GM19351 (cell line): ENCODE results near the gene SLCO4C1.

Experiments
- ATAC-seq: cut with Tn5 transposase; IDR thresholded peaks from one replicate; pipeline ENCODE4 v1.9.1; 2021; ENCODE audit warnings: mild to moderate bottlenecking, moderate library complexity; ENCODE audit not compliant: unreplicated experiment

SLCO4C1 gene

DNA sequence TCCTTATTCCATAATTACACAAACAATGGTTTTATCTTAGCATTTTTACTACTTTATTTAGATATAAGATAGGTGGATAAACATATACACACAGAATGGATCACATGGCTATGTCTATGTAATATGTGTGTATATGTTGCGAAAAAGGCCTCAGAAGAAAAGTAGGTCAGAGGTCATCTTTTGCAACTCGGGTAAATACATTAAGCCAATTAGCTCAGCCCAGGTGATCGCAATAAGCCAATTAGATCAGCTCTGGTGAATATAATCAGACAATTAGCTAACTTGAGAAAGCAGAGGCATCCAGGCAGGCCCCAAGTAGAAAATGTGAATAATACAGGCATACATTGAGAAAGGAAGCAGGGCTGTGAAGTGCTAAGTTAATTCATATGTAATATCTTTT, 24.3 kb downstream of the SLCO4C1 start:
- ATAC-seq, result no peak

DNA sequence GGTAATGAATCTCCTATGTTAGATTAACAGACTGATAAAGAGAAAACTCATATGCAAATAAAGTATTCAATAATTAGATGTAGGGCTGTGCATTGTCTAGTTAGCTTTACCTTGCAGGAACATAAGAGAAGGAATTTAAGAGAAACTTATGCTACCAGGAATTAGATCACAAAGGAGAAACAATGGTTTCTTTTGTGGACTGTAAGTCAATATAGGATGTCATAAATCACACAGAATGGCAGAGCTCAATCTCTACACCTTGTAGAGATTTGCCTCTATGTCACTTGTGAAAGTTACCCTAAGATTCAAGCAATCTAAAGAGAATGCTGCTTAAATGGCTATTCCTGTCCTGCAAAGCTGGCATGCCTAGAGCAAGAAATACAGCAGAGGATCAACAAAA, 26.0 kb downstream of the SLCO4C1 start:
- ATAC-seq, result no peak

DNA sequence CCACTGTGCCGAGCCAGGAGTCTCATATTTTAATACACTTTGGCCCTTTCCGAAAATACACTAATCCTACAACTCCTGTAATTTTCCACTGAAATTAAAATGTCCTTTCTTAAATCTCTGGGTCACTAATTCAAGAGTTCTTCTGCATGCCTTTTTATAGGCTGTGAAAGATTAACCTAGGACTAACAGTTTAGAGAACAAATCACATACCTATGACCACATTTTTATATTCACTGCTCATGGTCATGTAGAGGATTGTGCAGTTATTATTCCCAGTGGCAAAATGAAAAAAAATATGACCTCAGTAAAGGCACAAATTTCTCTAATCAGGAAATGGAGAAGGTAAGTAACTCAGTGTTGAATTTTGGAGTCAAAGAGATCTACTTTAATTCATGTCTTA, 33.4 kb downstream of the SLCO4C1 start:
- no peak for ATAC-seq

DNA sequence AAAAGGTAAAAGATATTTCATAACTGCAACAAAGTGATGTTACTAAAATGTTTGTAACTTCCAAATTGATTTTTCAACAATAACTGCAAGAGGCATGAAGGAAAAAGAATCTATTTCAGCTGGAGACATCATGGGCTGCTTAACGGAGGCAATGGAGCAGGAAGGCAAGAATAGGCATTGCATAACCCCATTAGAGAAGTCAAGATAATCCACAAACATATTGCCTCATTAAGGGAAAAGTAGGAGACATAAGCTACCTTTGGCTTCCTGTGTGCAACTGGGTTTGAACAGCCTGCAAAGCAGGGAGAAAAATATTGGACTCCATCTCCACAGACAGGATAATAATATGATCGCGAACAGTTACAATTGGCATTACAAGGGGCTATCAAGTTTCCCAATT, 46.7 kb downstream of the SLCO4C1 start:
- ATAC-seq, result no peak

DNA sequence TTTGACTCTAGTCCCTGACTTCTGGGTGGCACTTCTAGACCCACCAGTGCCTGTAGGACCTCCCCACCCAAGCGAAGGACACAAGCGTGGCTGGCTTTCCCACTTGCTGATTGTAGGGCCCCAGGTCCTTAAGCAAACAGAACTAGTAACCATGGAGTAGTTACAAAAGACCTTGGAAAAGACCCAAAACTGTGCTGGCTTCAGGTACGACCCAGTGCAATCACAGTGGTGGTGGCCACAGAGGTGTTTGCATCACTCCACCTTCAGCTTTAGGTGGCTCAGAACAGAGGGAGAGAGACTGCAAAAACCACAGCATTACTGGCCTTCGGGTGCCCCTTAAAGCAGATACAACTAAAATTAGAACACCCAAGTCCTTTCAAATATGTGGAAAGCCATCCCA, 52.9 kb downstream of the SLCO4C1 start:
- ATAC-seq, result no peak

DNA sequence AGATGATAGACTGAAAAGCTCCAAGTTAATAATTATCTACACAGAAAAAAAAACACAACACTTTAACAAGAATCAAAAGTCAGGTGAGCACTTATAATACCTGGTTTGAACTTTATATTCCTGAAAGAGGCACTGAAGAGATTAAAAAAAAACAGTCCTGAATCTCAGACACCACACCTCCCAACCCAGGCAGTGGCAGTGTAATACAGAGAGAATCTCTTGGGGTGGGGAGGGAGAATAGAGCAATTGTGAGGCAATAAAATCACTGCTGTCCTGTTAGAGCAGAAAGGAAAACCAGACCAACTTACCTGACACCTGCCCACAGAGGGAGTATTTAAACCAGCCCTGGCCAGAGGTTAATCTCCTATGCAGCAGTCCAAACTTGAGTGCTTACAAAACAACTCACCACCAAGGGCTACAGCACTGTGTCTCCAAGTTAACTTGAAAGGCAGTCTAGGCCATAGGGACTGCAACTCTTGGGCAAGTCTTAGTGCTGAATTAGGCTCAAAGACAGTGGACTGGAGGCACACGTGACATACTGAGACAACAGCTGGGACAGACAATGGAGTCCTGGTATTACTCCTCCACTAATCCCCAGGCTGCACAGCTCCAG, 54.2 kb downstream of the SLCO4C1 start:
- ATAC-seq, result no peak

DNA sequence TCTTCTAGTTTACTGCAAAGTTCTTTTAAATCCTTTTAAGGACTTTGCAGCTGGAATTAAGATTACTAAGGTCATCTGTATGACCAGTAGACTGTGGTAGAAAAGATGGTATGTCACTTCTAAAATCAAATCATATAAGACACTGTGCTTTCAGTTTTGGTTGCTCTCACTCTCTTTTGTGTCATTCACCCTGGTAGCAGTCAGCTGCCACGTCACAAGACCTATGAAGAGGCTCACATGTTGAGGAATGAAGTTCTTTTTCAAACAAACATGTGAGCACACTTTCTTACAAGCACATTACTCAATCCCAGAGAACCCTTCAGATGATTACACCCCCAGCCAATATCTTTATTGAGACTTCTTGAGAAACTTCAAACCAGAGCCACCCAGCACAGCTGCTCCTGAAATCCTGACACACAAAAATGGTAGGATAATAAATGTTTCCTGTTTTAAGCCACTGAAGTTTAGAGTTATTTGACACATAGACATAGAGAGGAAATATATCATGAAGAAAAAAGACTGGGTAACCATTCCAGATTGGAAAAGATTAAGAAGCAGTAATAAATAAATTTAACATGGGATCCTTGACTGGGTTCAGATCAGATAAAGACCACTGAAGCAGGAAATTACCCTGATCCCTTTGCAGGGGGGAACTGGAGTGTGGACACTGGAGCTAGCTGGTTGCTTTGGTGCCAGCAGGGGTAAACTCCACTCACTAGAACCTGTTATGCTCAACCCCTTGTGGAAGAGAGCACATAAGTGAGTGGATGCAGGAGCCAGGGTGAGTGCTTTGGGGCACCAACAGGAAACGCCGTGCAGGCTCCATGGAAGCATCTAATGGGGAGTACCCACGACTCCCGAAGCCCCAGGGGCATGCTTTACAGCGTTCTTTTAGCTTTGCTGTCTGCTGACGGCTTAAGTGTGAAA, 64.1 kb downstream of the SLCO4C1 start:
- peak; percentile 90 for ATAC-seq

DNA sequence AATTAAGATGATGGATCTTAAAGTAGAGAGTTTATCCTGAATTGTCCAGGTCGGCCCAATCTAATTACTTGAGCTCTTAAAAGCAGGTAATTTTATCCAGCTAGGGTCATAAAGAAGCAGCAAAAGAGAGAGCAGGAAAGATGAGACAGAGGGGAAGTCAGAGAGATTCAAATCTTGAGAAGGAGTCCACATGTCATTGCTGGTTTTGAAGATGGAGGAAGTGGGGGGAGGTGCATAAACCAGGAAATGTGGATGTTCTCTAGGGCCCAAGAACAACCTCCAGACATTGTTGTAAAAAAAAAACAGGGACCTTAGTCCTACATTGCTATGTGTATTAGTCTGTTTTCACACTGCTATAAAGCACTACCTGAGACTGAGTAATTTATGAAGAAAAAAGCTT, 66.4 kb downstream of the SLCO4C1 start:
- no peak for ATAC-seq

DNA sequence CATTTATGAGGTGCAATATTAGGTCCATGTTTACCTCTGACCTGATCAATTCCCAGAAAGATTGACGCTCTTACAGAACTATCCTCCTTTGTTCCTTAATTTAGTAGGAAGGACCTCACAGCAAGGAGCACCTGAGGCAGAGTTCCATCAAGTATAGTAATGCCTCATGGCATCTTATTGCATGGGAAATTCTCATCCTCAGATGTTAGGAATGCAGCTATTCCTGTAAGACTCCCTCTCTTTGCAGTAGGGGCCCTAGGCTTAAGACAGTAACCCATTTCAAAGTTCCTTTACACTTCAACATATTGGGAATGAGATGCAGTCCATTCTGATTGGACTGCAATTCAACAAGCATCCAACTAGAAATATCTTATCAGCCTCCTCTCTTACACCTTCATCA, 69.8 kb downstream of the SLCO4C1 start:
- ATAC-seq, result no peak

DNA sequence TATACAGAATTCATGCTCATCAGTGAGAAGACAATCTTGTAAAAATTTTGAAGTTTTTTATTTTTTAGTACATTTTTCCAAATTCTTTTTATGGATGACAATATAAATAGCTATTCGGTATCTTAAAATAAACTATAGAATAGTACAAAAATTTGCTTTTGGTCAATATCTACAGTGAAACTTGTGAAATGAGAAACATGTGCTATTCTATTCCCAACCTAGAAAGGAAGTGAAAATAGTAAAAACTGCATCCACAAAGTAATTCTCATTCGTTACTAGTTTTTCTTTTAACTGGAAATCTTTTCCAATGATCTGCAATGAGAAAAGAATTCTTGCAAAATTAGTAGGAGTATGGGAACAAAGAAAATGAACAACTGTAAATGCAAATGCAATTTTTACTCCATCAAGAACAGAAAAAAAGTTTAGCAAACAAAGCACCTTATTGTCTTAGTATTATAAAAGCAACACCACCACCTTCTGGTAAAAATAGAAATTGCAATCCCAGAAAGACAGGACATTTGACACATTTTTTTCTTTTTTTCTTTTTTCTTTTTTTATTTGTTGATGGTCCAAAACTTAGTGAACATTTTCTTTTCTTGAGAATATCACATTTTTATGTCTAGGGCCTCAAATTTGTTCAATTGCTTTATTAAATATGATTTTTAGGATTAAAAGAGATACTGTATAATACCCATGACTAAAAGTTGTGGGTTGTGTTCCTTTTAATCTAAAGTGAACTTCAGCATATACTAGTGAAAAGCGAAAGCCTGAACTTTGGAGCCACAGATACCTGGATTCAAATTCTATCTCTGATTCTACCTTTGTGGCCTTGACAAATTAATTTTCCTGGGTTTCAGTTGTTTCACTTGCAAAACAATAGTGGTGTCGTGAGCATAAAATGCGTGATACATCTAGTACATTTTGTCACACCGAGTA, 72.3 kb downstream of the SLCO4C1 start:
- ATAC-seq, result peak; percentile 74

DNA sequence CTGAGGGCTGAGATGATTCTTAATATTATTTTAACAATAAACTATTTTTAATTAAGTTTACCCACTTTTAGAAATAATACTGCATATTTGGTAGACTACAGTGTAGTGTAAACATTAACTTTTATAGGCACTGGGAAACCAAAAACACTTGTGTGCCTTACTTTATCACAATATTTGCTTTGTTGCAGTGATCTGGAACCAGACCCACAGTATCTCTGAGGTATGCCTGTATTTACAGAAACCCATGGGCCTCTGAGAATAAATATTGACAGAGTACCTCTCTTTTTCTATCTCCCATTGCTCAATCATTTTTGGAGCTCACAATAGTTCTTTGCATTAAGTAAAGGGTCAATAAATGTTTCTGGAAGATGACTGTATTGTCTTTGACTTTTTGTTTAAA, 73.3 kb downstream of the SLCO4C1 start:
- ATAC-seq, result no peak

DNA sequence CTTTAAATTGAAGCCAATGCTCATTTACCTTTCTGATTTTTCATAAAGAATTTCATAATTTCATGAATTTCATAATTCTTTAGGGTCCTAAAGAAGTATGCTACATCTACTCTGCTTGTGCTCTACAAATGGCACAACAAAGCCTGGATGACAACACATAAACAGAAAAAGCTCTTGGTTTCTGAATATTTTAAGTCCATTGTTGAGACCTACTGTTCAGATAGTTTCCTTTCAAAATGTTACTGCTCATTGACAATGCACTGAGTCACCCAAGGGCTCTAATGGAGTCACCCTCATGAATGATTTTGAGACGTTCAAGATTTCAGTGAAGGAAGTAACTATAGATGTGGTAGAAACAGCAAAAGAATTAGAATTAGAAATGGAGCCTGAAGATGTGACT, 74.1 kb downstream of the SLCO4C1 start:
- no peak for ATAC-seq

DNA sequence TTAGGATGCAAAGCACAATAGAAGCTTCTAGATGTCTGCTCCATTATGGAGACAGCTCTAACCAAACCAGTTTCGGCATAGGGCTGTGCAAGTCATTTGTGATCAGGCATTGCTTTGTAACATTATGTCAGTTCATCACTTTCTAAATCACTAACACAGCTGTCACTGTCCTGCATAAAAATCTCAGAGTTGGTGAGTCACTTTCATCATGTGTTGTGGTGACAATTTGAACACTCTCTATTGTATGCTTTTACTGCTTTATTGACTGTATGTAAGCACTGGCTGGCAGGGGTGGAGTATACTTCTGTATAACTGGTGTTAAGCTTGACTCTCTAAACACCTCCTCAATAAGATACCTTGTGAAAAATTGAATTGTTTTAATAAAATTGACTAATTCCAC, 77.9 kb downstream of the SLCO4C1 start:
- peak; percentile 81 for ATAC-seq

DNA sequence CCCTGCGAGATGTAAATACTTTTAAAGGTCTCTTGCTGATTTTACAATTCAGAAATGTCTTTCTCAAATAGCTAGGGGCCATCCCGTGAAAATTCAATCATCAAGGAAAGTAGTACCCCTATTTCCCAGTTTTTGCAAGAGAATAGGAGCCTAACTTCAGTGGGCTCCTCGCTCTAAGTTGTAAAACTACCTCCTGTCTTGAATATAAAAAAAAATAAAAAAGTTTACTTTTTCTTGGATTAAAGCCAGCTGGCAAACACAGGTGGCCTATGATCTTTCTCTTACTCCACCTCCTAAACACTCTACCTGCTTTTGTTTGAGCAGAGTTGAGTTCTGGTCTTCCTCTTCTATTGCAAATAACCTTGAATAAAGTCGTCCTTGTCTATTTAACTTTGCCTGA, 79.4 kb downstream of the SLCO4C1 start:
- no peak for ATAC-seq

DNA sequence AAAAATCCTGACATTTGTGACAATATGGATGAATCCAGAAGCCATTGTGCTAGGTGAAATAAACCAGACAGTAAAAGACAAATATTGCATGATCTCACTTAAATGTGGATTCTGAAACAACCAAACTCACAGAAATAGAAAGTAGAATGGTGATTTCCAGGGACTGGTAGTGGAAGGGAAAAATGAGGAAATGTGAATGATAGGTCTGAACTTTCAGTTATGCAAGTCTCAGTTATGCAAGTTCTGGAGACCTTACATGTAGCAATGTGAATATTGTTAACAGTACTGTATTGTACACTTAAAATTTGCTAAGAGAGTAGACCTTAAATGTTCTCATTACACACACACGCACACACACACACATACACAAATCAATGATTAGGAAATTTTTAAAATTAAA, 84.9 kb downstream of the SLCO4C1 start:
- ATAC-seq, result no peak

DNA sequence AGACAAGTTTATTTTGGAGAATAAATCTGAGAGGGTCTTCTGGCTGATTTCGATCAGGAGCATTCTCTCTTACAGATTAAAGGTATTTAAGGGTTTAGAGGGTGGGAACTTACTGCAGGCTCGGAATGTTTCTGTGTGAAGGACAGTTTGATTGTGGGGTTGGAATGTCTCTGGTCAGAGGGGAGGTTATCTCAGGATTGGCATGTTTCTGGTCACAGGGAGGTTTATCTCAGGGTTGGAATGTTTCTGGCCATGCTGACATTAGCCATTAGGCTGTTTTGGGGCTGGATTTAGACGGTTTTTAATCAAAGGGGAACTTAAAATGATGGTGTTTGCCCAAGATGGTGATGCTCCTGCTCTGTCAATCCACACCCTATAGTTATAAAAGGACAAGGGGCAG, 95.2 kb downstream of the SLCO4C1 start:
- ATAC-seq, result no peak

DNA sequence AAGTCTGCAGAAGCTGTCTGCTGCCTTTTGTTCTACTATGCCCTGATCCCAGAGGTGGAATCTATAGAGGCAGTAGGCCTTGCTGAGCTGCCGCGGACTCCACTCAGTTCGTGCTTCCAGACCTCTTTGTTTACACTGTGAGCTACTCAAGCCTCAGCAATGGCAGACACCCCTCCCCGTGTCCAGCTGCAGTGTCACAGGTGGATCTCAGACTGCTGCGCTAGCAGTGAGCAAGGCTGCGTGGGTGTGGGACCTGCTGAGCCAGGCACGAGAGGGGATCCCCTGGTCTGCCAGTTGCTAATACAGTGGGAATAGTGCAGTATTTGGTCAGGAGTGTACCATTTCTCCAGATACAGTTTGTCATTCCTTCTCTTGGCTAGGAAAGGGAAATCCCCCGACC, 99.6 kb downstream of the SLCO4C1 start:
- ATAC-seq, result no peak
